Stimulated activated CD4-positive, alpha-beta T cell treated with anti-CD3 and anti-CD28 coated beads, TNF-alpha, amount 100 ng/mL, for 1 hour (primary cell): ENCODE data around the gene RFFL.

Experiments used
- DNase-seq, 3 donors: peaks; one replicate each; pipeline ENCODE4 v3.0.0-alpha.2; 2020; ENCODE audit warnings: low read depth in 3 of 3, low spot score in 1 of 3

Gene RFFL

GRCh38 chr17:35082073-35082657, 18.7 kb upstream of the RFFL start:
- no peak for DNase-seq

GRCh38 chr17:35081638-35082037, 18.1 kb upstream of the RFFL start:
- DNase-seq = no peak

DNA sequence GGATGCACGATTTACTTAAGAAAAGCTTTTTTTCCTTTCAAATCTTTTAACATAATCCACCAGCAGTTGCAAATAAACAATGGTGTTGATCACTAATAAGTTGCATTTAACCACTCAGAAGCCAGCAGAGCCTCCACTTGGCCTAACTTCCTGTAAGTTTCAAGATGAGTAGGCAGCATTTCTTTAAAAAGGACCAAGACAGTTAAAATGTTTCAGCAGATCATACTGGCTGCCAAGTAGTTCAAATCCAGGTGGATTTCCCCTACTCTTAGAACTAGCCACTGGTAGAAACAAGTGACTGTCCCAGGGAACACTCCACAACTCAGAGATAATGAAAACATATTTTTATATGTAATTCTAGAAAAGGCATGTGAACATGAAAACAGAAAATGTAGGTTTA, 17.0 kb upstream of the RFFL start:
- DNase-seq = no peak

DNA sequence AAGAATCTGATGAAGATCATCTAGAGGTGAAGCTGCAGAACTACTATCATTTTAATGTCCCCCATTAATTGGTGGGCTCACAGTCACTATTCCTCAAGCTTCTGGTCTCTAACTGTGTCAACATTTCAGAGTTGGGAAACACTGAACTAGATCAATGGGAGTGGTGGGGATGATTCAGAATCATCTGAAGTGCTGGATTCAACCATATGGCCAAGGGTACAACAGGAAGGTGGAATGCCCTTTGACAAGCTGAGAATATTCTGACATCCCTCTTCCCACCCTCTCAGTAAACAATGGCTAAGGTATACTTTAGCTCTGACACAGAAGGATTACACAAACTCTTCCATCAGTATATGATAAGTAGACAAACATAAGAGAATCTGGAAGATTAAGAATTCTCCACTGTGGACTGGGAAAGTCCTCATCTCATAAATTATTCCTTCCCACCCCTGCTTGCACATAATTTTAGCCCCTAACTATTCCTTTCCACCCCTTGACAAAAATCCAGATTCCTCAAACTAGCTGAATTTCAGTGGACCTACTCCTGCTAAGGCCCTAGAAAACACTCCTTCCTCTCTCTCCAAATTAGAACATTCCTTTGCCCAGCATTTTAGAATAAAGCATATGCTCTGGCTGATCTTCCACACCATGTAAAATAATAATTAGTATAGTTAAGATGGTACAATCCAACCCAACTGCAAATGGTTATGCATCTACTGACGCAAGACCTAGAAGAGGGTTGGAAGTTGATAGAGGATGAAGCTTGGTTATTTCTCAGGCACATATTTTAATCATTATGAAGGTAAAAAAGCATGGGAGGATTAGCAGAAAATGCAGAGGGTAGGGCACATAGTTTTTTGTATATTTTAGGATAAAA, 16.3 kb upstream of the RFFL start:
- DNase-seq = no peak

DNA sequence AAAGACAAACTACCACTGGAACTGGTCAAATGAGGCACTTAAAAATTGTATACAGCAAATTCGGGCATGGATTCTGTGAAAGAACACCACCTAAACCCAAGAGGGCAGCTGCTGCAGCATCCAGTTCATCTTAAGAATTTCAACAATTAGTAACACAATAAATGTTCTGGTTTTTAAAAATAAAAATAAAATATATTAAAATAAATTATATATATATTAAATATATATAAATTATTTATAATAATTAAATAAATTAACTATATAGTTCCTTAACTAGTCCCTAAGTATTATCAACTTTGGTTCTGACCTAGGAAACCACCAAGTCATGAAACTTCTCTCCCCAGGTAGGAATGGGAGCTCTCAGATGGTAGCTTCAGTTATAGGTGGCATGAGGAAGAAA, 13.4 kb upstream of the RFFL start:
- no peak for DNase-seq

DNA sequence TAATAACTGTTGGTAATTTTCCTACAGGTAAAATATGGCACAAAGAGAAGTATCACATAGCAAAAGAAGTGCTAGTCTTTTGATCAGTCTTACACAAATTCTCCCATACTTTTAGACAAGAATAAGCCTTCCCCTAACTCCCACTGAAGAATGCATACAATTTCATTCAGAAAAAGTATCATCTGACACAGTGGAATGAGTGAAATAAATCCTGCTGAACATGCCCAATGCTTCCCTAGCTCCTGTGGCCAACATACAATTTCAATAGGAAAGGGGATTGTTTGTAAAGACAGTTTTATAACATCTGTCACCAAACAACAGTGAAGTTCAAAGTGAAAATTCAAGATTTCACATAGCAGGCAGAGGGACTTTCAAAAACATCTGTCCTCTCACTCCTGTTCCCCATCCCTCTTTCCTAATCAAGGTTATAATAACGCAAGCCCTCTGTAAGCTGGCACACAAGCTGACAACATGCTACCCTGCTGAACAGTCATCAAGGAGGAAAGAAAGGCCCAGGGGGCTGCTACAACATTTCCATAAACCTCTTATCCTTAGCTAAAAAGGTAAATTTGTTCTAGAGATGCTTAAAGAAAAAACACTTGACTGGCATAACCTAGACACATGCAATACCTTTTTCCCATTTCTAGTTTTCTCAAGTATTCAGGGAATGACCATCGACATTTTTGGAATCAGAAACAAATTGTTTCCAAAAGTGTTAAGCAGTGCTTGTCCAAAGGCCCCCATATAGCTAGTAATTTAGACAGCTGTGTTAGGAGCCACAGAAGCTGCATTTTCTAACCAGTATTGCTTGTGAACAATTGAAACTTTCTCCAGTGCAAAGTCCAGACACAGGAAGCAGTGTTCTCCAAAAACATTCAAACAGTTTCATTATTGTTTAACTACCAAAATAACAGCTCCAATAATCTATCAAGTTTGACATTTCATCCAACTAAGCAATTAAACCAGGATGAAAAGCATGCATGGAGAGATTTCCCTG, 11.5 kb upstream of the RFFL start:
- no peak for DNase-seq

DNA sequence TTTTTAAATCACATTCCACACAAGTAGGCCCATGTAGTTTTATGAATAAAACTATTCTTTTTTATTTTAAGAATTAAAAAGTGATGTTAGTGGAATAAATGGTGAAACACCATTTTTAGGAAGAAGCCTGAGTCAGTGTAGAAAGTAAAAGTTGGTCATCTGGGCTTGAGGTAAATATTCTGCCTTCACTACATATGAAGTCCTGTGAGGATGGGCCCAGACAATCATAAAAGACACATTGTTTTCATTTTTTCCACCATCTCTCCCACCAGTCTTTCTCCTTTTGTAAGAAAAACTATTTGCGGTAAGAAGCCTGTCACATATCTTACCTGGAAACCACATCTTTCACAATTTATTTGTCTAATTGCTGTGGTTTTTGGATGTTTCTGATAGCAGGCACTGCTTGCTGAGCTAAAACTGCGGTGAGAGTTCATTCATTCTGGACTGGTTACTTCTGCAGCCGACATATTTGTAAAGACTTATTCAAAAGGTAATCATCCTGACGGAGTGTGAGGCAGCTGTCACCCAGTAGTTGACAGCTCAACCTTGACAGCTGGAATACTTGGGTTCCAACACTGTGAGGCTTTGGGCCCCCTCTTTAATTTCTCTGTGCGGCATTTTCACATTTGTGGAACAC, 10.6 kb upstream of the RFFL start:
- no peak for DNase-seq

DNA sequence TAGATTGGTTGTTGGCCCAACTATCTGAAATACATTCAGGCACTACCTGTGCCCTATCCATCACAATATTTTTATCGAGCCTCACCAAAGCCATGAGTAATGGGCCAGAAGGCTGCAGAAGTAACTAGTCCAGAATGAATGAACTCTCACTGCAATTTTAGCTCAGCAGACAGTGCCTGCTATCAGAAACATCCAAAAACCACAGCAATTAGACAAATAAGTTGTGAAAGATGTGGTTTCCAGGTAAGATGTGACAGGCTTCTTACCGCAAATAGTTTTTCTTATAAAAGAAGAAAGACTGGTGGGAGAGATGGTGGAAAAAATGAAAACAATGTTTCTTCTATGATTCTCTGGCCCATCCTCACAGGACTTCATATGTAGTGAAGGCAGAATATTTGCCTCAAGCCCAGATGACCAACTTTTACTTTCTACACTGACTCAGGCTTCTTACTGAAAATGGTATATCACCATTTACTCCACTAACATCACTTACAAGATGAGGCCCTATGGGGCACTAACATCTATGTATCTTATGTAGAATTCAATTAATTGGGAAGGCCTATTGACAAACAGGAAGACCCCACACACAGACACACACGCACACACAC, 9.8 kb upstream of the RFFL start:
- DNase-seq = no peak

DNA sequence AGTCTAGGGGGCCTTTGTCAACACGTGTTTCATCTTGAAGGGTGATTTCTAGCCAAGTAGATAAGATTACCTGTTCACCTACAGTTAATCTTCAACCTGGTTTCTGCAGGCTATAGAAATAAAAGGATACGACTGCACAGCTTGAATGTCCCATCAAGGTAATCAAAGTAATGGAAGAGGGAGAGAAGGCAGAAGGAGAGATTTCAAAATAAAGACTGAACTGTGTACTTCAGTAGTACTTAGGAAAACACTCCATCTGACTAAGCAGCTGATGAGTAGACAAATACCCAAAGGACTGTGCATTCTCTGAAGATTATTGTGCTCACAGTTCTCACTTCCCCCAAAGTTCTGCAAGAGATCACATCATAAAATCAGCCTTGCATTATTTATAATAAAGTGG, 5.8 kb upstream of the RFFL start:
- no peak for DNase-seq

GRCh38 chr17:35068249-35068648, 4.7 kb upstream of the RFFL start:
- no peak for DNase-seq

DNA sequence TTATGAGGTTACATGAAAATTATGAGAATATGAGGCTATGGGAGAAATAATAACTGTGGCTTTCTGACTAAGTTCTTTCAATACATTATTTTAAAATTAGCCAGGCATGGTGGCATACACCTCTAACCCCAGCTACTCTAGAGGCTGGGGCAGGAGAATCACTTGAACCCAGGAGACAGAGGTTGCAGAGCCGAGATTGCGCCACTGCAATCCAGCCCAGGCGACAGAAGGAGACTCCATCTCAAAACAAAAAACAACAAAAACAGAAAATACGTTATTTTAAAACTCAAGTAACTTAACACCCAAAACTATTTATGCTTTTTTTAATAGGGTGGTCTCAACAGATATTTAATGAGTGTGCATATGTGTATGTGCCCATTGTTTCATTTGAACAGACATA, 2.4 kb upstream of the RFFL start:
- DNase-seq = no peak

DNA sequence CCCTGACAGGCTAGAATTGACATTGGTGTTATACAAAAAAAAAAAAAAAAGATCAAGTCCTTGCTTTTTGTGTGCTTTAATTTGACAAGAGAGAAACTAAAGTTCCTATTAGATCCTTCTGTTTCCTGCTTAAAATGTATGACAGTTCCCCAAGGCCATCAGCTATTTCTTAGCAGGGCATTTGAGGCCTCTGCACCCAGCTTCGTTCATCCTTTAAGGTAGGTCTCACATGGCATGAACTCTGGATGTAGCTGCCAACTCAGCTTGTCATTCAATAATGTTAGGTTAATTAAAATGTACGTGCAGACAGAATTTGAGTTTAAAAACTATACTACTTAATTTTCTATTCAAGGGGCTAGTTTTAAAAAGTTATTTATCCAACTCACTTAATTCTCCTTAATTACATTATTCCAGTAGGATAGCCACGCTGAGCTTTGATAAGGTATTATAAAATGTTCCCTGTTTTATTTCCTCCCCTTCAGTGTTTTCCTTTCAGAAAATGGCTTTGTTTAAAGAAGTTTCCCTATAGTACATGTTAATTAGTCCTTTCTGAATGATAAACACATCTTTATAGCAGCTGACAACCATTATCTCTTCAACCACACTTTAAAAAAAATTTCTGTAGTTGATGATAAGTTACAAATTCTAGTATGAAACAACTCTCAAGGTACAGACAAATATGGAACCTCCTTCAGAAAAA, 1.2 kb upstream of the RFFL start:
- no peak for DNase-seq

DNA sequence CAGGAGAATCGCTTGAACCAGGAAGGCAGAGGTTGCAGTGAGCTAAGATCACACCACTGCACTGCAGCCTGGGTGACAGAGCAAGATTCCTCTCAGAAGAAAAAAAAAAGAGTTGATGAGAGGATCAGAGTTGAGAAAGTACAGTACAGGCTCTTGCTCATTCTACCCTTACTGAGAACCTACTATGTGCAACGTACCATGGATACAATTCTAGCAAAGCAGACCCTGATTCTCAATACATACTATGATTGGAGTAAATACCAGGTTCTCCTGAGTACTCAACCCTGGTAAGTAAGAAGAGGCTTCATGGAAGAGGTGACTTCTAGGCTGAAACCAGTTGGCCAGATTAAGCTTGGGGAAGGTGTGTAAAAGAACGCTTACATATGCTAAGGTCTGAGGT, 1.2 kb downstream of the RFFL start:
- DNase-seq = no peak

GRCh38 chr17:35057332-35057915, 6.1 kb downstream of the RFFL start:
- DNase-seq = no peak

DNA sequence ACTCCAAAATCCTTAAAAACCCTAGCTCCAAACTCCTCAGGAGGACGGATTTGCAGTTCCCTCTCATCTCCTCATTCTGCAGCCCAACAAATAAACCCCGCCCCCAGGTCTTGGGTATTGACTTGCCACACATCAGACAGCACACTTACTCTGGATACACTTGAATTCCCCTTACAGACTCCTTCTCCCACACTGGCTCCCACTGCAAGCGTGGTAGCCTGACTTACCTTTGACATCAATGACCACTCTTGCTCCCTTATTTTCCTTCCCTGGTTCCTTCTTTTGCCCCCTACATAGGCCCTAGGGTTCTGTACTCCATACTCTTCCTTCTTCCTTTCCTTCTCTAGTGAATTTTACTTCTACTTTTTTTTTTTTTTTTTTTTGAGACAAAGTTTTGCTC, 7.5 kb downstream of the RFFL start:
- no peak for DNase-seq

DNA sequence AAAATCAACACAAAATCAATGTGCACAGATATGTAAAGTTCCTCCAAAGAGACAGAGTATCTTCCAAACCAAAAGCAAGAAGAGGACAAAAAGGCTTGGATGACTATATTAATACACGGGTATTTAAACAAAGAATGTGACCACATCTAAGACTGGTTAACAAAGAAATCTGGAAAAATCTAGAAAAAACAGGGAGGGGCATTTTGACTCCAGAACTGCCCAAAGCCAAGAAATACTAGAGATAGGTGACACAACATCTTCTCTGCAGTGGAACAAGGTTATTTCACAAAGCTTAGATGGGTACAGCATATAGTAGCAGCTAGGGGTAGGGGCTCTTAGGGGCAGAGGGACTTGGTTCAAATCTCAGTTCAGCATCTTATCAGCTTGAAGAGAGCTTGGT, 10.3 kb downstream of the RFFL start:
- no peak for DNase-seq

DNA sequence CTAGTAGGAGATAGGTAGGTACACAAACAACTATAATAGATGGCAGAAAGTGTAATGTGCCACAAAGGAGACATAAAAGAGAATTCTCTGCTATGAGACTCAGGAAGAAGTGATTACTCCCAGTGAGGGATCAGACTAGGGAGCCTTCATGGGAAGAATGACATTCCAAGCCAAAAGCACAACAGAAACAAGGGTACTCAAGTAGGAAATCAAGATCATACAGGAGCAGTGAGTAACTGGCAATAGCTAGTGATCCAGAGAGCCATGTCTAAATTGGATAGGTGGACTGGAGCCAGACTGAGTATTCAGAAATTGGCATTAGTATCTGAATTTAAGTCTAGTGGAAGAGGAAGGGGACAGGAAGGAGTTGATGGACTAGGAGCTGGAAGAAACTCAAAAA, 10.7 kb downstream of the RFFL start:
- DNase-seq = no peak

- no peak for DNase-seq
These were observed 11.3 kb downstream of the RFFL start for GRCh38 chr17:35052241-35052610.

DNA sequence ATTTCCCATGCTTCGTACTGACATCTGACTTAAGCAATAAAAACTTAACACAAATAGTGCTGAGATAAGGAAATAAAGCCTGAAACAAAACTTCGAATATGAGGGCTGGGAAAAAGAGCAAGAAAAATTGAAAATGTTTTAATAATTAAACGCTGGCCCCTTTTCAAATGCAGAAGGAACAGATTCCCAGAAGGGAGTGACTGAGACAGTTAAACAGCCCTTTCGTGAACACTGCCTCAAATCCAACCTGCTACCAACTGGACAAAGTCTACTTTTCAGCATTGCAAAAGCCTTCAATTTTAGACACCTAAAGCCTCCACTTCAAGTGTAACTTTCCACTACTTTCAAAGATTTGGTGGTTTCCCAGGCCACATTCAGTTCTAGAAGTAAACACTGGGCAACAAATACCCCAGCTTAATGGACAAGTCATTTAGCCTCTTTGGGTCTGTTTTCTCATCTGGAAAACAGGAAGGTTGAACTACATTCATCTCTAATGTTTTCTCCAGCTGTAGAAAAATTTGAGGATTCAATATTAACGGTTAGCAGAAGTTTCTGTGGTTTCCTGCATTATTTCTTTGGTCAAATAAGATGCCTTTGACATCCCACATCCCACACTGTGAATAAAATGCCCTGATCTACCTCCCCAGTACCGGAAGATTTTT, 11.8 kb downstream of the RFFL start:
- no peak for DNase-seq
